IMR-90 (cell line): ENCODE data around the gene MPPED1. TPM values are rescaled to one million over a fixed set of nuclear protein-coding genes. Genes with fewer than 3 reads are reported as not detected.

Experiments used
- ATAC-seq: fragments of 200-7000 bp; cut with Tn5 transposase; 2 replicates; pipeline ENCODE4 v1.9.1; 2020; ENCODE audit warnings: low read depth, mild to moderate bottlenecking, moderate library complexity
- BruUV-seq: library from RNA; stranded (reverse); fragments of 400-500 nt; replicated peaks from 2 replicates; lab custom pipeline; 2021; lab: Mats Ljungman, UMichigan
- CTCF ChIA-PET: fragments of 300-600 bp; formaldehyde crosslinking; extraction: SDS; loops from one replicate; lab custom pipeline; 2021; ENCODE audit warnings: antibody characterized with exemption; lab: Yijun Ruan, JAX
- POLR2A ChIA-PET: fragments of 300-600 bp; sonication (Branson Sonifier 250); formaldehyde crosslinking; loops from one replicate; lab custom pipeline; 2022; ENCODE audit warnings: antibody characterized with exemption; ENCODE audit not compliant: unreplicated experiment; lab: Charles Lee
- DNase-seq: peaks from one replicate; pipeline ENCODE4 v3.0.0; 2013
- H2AFZ ChIP-seq: replicated peaks from 2 replicates; pipeline ENCODE3; 2013; ENCODE audit warnings: low read length, mild to moderate bottlenecking; ENCODE audit not compliant: poor library complexity
- H2AK5ac ChIP-seq: 2 replicates; pipeline ENCODE4 v1.6.1; 2013; ENCODE audit warnings: low read depth, low read length, inconsistent platforms
- H2AK9ac ChIP-seq: replicated peaks from 2 replicates; pipeline ENCODE3; 2013; ENCODE audit warnings: mild to moderate bottlenecking, low read depth, low read length, moderate library complexity; ENCODE audit not compliant: poor library complexity
- H2BK120ac ChIP-seq: 2 replicates; pipeline ENCODE4 v1.6.1; 2013; ENCODE audit warnings: low read depth, low read length, inconsistent platforms
- H2BK15ac ChIP-seq: 3 replicates; pipeline ENCODE4 v1.6.1; 2013; ENCODE audit warnings: low read depth, low read length, inconsistent platforms
- H2BK20ac ChIP-seq: 2 replicates; pipeline ENCODE4 v1.6.1; 2013; ENCODE audit warnings: low read depth, mild to moderate bottlenecking, inconsistent platforms, low read length, moderate library complexity
- H2BK5ac ChIP-seq: 2 replicates; pipeline ENCODE4 v1.6.1; 2013; ENCODE audit warnings: mild to moderate bottlenecking, low read depth, low read length, inconsistent platforms; ENCODE audit not compliant: poor library complexity, severe bottlenecking
- H3K14ac ChIP-seq: replicated peaks from 2 replicates; pipeline ENCODE4 v1.6.1; 2013; ENCODE audit warnings: low read depth, low read length, inconsistent platforms
- H3K18ac ChIP-seq: 2 replicates; pipeline ENCODE4 v1.6.1; 2013; ENCODE audit warnings: low read depth, low read length, control low read depth
- H3K23ac ChIP-seq: 2 replicates; pipeline ENCODE4 v1.6.1; 2013; ENCODE audit warnings: low read depth, low read length, inconsistent platforms
- H3K27ac ChIP-seq: 2 replicates; pipeline ENCODE4 v1.5.1; 2013; ENCODE audit warnings: mild to moderate bottlenecking, control low read depth, low read length; ENCODE audit not compliant: insufficient read depth
- H3K27me3 ChIP-seq: 2 replicates; pipeline ENCODE4 v1.6.1; 2013; ENCODE audit warnings: low read length; ENCODE audit not compliant: control insufficient read depth, insufficient read depth
- H3K36me3 ChIP-seq: 2 replicates; pipeline ENCODE4 v1.6.1; 2013; ENCODE audit warnings: low read length, mixed read lengths; ENCODE audit not compliant: control insufficient read depth, insufficient read depth
- H3K4ac ChIP-seq: 2 replicates; pipeline ENCODE4 v1.6.1; 2013; ENCODE audit warnings: low read depth, low read length, inconsistent platforms
- H3K4me1 ChIP-seq: 2 replicates; pipeline ENCODE4 v1.6.1; 2013; ENCODE audit warnings: low read length, mixed read lengths; ENCODE audit not compliant: control insufficient read depth, insufficient read depth
- H3K4me2 ChIP-seq: 2 replicates; pipeline ENCODE4 v1.6.1; 2013; ENCODE audit warnings: low read depth, mild to moderate bottlenecking, control low read depth, low read length, moderate library complexity
- H3K4me3 ChIP-seq: 2 replicates; pipeline ENCODE4 v1.5.1; 2013; ENCODE audit warnings: low read depth, mild to moderate bottlenecking, control low read depth, low read length, moderate library complexity; ENCODE audit not compliant: insufficient read depth
- H3K56ac ChIP-seq: 2 replicates; pipeline ENCODE4 v1.6.1; 2013; ENCODE audit warnings: low read length, inconsistent platforms; ENCODE audit not compliant: insufficient read depth; ENCODE audit errors: extremely low read depth
- H3K79me1 ChIP-seq, 2 experiments: 2 replicates each; pipeline ENCODE4 v1.6.1; 2013; ENCODE audit warnings: low read length in 2 of 2, inconsistent platforms in 1 of 2, low read depth in 1 of 2
- H3K9ac ChIP-seq: 2 replicates; pipeline ENCODE4 v1.6.1; 2013; ENCODE audit warnings: low read depth, low read length, control low read depth
- H3K9me1 ChIP-seq: 2 replicates; pipeline ENCODE4 v1.6.1; 2013; ENCODE audit warnings: low read length, inconsistent platforms; ENCODE audit not compliant: insufficient read depth
- H3K9me3 ChIP-seq: 2 replicates; pipeline ENCODE4 v1.6.1; 2013; ENCODE audit warnings: low read length; ENCODE audit not compliant: control insufficient read depth, insufficient read depth
- H4K20me1 ChIP-seq: 2 replicates; pipeline ENCODE4 v1.6.1; 2013; ENCODE audit warnings: low read length, inconsistent platforms; ENCODE audit not compliant: insufficient read depth
- H4K5ac ChIP-seq: 2 replicates; pipeline ENCODE4 v1.6.1; 2013; ENCODE audit warnings: mild to moderate bottlenecking, low read depth, low read length, control low read depth
- H4K8ac ChIP-seq, 2 experiments: 2 replicates each; pipeline ENCODE4 v1.6.1; 2013; ENCODE audit warnings: low read depth in 2 of 2, low read length in 2 of 2, control low read depth in 1 of 2, inconsistent platforms in 1 of 2
- H4K91ac ChIP-seq: 2 replicates; pipeline ENCODE4 v1.6.1; 2013; ENCODE audit warnings: low read depth, low read length, inconsistent platforms; ENCODE audit not compliant: insufficient read depth
- CEBPB ChIP-seq: IDR thresholded peaks from 2 replicates; pipeline ENCODE4 v1.6.1; 2012; ENCODE audit warnings: low read depth, low read length, improper control_type of control experiment
- CHD1 ChIP-seq: IDR thresholded peaks from 2 replicates; pipeline ENCODE4 v1.6.1; 2012; ENCODE audit warnings: low read depth, low read length, improper control_type of control experiment
- FOS ChIP-seq: fragments of 150-350 bp; IDR thresholded peaks from 2 replicates; pipeline ENCODE4 v1.6.1; 2016; ENCODE audit warnings: low read depth, low read length
- NFE2L2 ChIP-seq: fragments of 150-350 bp; IDR thresholded peaks from 2 replicates; pipeline ENCODE4 v1.6.1; 2016; ENCODE audit warnings: low read depth, mild to moderate bottlenecking, low read length
- POLR2A ChIP-seq: IDR thresholded peaks from 2 replicates; pipeline ENCODE4 v1.6.1; 2012; ENCODE audit warnings: mild to moderate bottlenecking, low read depth, low read length
- RAD21 ChIP-seq: IDR thresholded peaks from 2 replicates; pipeline ENCODE4 v1.6.1; 2012; ENCODE audit warnings: low read length, improper control_type of control experiment
- RCOR1 ChIP-seq: IDR thresholded peaks from 2 replicates; pipeline ENCODE4 v1.6.1; 2012; ENCODE audit warnings: mild to moderate bottlenecking, low read length, improper control_type of control experiment; ENCODE audit not compliant: insufficient replicate concordance
- WGBS, 2 experiments: methylation state at CpG; one replicate each; pipeline versions ENCODE4 v1.1.5 to v1.1.7; 2013; ENCODE audit warnings: missing lambda C conversion rate in 2 of 2; ENCODE audit not compliant: insufficient read length in 1 of 2; ENCODE audit errors: extremely low coverage in 2 of 2; 5-methylcytosine and 5-hydroxymethylcytosine counted together
- dilution Hi-C: fragments of 300-500 bp; cut with HindIII; formaldehyde crosslinking; loops from one replicate; pipeline ENCODE4 v1.14.3; 2018; ENCODE audit warnings: low sequenced_read_pairs; ENCODE audit not compliant: unreplicated experiment
- in situ Hi-C: fragments of 300-500 bp; cut with MboI; formaldehyde crosslinking; loops from 3 replicates; pipeline ENCODE4 v1.14.3; 2019; ENCODE audit warnings: low sequenced_read_pairs, inconsistent platforms, mixed read lengths
- intact Hi-C: fragments of 100-400 bp; cut with micrococcal nuclease; formaldehyde crosslinking; loops from 2 replicates; pipeline ENCODE4 v1.10.0; 2022
- polyA plus RNA-seq, 3 experiments: library from polyadenylated mRNA; depleted of rRNA; stranded (reverse); fragments of >200 nt; gene quantifications; 2 replicates each; pipeline ENCODE4 v1.2.3, GENCODE V29; 2012; ENCODE audit warnings: low replicate concordance in 1 of 3
- total RNA-seq: library from RNA; depleted of rRNA; stranded (reverse); fragments of >200 nt; gene quantifications from 2 replicates; pipeline ENCODE4 v1.2.3, GENCODE V29; 2012

Gene MPPED1
- total and polyA plus RNA-seq, 2 of the 4 experiments (the other 2 are of a cell fraction), result not detected

DNA sequence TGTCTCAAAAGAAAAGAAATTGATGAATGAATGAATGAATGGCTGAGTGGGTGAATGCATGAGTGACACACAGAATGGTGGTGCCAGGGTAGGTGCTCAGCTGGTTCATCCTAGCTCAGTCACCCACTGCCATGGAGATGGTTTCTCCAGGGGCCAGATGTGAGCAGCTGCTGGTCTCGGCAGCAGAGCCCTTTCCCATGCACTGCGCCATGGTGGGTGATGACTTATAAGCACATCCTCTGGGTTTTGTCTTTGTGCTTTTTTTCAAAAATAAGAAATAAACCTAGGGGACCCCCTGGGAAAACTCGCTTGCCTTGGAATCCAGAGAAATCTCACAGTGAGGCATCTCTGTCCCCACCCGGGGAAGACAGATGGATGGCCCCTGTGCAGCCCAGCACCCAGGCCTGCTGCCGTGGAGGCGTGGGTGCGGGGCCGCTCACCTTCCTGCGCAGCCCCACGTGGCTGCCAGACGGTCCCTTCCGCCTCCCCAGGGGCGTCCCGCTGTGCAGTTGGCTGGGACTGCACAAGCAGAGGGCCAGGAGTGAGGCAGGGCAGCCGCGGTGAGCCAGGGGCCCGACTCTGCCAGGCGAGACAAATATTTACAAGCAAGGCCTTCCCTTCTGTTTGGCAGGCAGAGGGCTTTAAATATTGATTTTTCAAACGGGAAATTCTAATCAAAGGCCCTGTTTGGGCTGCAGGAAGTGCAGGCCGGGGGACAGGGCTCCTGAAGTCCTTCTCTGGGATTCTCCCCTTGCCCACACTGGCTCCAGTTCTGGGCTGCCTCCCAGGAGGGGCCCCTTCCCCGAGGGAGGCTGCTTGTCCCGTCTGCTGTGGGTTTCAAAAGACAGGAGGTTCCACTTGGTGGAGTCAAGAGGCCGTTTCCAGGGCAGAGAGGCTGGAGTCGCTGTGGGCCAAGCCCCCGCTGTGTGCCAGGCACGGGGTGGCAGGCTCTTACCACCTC lies 24.3 kb downstream of the MPPED1 start (continued):
- TF ChIP-seq RAD21, result no peak
- no peak for TF ChIP-seq CHD1

DNA sequence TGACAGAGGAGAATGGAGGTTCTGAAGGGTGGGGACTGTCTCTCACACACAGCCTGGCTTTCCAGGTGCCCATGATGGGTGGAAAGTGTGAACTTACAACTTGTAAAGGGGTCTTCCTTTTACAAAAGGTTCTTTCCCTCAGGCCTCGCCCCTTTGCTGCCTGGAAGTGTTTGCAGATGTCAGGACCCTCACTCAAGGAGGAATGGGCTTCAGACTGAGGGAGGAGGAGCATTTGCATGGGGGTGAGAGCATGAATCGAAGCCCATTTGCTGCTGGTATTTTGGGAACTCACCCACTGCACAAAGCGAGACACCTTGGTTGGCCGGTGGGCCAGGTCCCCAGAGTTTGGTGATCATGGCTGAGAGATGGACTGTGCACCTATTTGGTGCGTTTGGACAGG lies 25.1 kb downstream of the MPPED1 start:
- Histone ChIP-seq H4K20me1 (no peaks in the 10 kb centered on the region), H3K27ac (no peak overlapping the region), H2AK5ac (no peak overlapping the region), H2BK20ac (no peak overlapping the region), H2AK9ac (no peak overlapping the region), H4K8ac (no peak overlapping the region), H3K4ac (no peak overlapping the region), H2AFZ (no peak overlapping the region), H3K14ac (no peak overlapping the region), H4K91ac (no peak overlapping the region), H3K23ac (no peak overlapping the region), H3K4me3 (no peak overlapping the region), H3K27me3 (peaks cover 16% of the 10 kb centered on the region; the same call in 1 of the 2 replicates), H3K36me3 (no peaks in the 10 kb centered on the region), H2BK5ac (no peak overlapping the region), H3K9me1 (no peaks in the 10 kb centered on the region), H2BK15ac (no peak overlapping the region), H3K79me1 (no peaks in the 10 kb centered on the region), H3K4me1 (no peaks in the 10 kb centered on the region), H3K56ac (no peak overlapping the region), H3K4me2 (no peak overlapping the region), H2BK120ac (no peak overlapping the region), H4K5ac (no peak overlapping the region), H3K18ac (no peak overlapping the region), H3K9me3 (no peaks in the 10 kb centered on the region), H3K9ac (no peak overlapping the region)
- intact Hi-C loops, result no loop called here
- DNase-seq, result no peak
- dilution Hi-C loops, result no loop called here
- WGBS, 2 experiments, result no CpG with 5 or more reads among the region's 5 CpGs
- in situ Hi-C loops, result no loop called here
- TF ChIP-seq FOS (no peak), CEBPB (no peak), CHD1 (no peak), RAD21 (no peak), POLR2A (no peak), NFE2L2 (no peak), RCOR1 (no peak)
- ChIA-PET POLR2A (no interaction called here), CTCF (no interaction called here)
- BruUV-seq, result no TSS peak
- ATAC-seq, result no peak
